GM12801 (cell line): ENCODE measurements around the gene MGAT1.

ENCODE experiments used
- TF ChIP-seq, protein P1 (sequence below): IDR thresholded peaks from one replicate; pipeline ENCODE4 v1.5.1; 2011; ENCODE audit warnings: control low read depth; ENCODE audit not compliant: insufficient read length; ENCODE audit errors: extremely low read depth

Gene MGAT1

DNA sequence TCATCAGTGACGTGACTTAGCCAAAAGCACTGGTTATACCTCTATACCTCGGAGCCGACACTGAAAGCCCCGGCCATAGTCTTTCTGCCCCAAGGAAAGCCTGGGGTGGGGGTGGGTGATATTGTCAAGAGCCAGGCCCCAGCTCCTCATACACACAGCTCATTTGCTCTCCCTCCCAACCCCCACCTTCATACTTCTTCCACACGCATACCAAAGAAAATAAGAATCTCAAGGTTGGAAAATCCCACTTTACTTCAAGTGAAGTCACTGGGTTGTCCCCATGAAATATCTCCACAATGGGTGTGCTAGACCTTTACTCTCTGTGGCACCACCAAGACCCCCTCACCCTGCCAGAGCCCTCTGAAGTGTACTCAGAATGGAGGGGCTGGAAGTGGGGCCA is 27.1 kb upstream of the MGAT1 start:
- TF ChIP-seq, protein P1, sequence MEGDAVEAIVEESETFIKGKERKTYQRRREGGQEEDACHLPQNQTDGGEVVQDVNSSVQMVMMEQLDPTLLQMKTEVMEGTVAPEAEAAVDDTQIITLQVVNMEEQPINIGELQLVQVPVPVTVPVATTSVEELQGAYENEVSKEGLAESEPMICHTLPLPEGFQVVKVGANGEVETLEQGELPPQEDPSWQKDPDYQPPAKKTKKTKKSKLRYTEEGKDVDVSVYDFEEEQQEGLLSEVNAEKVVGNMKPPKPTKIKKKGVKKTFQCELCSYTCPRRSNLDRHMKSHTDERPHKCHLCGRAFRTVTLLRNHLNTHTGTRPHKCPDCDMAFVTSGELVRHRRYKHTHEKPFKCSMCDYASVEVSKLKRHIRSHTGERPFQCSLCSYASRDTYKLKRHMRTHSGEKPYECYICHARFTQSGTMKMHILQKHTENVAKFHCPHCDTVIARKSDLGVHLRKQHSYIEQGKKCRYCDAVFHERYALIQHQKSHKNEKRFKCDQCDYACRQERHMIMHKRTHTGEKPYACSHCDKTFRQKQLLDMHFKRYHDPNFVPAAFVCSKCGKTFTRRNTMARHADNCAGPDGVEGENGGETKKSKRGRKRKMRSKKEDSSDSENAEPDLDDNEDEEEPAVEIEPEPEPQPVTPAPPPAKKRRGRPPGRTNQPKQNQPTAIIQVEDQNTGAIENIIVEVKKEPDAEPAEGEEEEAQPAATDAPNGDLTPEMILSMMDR, result no peak

DNA sequence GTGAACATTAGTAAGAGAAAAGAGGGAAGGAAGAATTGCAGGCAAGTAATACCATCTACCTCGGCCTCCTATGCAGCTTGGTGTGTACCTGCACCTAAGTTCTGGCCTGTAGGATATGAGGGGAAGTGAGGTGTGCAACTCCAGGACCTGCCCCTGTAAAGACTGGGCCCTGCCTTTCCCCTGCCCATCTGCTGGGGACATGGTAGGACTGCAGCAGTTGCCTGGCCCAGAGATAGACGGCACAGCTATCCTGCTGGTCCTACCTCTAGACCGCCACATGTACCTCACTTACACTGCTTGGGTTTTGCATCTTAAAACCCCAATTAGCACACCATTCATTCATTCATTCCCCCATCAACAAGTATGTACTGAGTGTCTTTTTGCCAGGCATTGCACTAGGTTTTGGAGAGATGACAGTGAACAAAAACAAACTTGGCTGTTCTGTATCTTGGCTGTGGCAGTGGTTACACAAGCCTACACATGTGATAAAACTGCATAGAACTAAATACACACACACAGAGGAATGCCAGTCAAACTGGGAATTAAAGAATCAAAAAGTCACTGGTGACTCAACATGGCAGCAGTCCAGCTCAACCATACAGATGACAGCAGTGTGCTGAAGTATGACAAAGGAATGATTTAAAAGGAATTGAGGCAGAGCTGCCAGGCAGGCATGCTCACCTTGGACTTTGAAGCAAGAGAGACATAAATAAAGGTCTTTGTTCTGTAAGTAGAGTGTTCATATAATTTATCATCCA is 23.3 kb upstream of the MGAT1 start:
- TF ChIP-seq, protein P1, result no peak

DNA sequence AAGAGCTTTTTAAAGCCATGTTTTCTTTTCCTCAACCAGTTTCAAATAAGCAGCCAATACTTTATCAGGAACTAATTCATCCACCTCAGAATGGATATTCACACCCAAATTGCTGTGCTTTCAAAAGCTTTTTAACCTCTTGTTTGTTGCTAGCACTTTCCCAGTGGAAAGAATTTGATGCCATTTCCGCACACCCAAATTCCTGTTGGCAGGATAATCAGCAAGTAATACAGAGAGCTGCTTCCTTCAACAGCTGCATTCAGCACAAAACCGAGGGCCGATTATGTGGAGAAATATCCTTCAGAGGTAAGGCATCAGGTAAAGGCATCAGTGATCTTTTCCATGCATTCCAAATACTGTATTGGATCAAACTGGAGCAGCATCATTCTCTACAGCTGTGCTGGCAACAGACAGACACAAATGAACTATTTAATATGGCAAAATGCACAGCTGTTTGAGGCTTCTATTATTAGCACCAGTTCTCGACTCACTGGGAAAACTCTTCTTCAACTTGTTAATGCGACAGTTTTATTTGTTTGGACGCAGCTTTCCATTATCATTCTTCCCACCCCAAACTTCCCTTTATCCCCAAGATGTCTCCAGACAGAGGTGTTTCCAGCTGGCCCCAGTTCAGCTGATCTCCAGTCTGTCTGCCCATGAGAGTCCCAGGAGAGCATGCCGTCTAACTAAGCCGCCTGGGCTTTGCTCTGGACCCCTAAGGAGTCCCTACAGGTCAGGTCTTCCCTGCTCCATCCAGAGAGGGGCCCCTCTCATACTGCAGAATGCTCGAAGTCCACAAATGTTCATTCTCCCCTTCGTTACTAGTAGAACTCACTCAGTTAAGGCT is 22.2 kb upstream of the MGAT1 start:
- TF ChIP-seq, protein P1, result no peak

DNA sequence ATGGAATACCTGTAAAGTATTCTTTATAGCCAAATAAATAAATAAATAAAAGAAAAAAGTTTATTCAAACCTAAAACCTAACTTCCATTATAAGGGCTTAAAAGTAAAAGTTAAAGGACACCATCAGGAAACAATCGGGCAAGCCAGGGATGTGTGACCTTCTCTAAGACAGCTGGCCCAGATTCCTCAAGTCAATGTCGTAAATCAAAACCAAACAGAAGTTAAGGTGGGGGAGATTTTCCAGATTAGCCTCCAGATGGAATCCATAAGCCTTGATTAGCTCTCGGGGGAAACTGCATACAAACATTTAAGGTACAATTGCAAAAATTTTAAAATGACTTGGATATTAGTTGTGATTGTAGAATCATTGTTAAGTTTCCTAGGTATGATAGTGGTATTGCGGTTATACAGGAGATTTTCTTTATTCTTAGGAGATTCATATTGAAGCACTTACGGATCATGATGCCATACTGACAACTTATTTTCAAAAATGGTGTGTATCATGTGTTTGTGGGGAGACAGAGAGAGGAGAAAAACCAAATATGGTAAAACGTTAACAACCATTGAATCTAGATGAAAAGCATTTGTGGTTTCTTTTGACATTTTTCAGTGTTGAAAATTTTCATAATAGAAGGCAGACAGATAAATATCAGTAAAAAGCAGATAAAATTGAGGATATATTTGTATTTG is 21.5 kb upstream of the MGAT1 start:
- TF ChIP-seq, protein P1, result no peak

DNA sequence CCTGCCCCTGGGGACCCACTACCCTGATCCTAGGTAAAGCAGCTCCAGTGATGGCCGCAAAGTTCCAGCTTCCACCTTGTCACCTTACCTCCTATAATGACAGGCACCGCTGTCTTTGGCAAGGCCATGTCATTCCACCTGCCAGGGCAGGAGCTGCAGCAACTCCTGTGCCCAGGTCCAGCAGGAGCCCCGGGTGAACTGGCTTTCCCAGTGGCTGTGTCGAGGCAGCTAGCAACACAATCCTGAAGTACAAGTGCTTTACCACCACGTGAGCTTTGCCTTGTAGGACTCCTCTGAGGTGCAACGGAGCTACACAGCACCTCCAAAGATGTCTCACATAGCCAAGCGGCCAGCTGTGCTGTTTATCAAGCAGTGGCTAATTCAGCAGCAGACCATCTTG is 20.7 kb upstream of the MGAT1 start:
- TF ChIP-seq, protein P1, result no peak

DNA sequence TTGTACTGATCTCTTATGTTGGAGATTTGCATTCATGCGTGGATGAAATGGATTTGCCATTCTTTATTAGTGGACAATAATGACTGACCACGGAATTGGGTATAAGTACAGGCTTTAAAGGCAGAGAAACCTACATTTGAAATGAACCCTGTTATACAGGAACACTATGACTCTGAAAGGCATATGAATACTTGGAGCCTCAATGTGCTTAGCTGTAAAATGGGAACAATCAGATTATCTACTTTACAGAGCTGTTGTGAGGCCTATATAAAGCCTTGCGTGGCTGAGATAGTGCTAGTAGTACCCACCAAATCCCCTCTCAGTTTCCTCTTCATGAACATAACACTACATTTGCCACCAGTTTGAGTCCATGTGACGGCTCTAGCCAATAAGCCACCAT is 18.9 kb upstream of the MGAT1 start:
- TF ChIP-seq, protein P1, result no peak

DNA sequence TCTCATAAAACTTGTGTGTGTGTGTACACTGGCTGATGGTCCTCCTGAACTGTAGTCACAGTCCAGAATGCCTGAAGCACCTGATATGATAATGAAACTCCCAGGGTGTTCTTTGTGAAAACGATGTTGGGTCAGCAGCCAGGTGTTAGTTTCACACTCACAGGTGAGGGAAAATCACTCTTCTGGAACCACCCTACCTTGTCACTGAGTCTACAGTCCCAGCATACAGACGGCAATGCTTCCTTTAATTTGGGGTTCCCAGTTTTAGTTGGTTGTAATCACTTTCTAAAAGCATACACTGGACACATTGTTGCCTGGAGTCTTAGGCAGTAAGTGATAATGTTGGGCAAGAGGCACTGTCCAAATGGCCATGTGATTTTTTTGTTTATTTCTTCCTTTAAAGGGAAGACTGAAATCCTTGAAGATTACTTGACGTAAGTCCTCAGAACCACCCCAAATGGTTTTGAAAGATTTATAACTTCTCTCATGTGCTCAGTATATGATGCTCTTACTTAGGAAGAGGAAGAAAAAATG is 18.2 kb upstream of the MGAT1 start:
- TF ChIP-seq, protein P1, result no peak
